OCI-LY3 (cell line): Measurements from ENCODE around the gene GALNT18.

Experiments used
- CTCF ChIP-seq: fragments of 200-600, 300-600 bp; sonication (generic); IDR thresholded peaks from 2 replicates; pipeline ENCODE4 v1.5.1; 2014; ENCODE audit warnings: antibody characterized with exemption, low read length, low read depth
- EZH2phosphoT487 ChIP-seq: fragments of 200-600 bp; shearing (Covaris generic); IDR thresholded peaks from 2 replicates; pipeline ENCODE4 v1.6.1; 2018; ENCODE audit warnings: antibody characterized with exemption, mixed run types, low read depth

- TF ChIP-seq CTCF = no peak
- no peak for TF ChIP-seq EZH2phosphoT487
Observed at GRCh38 chr11:11441516-11441915, 180.3 kb downstream of the GALNT18 start.
